ENCODE results near the gene DEAF1.

Gene DEAF1

GRCh38 chr11:707817-708420 lies 12.9 kb upstream of the DEAF1 start:
- TF ChIP-seq ZNF274 (IDR thresholded peaks at IDR 0.05; ENCODE audit: low read depth, low read length), result no peak
- H3K4me3 ChIP-seq (ENCODE audit: low read length), result no peak overlapping the region

GRCh38 chr11:706957-707816 lies 12.2 kb upstream of the DEAF1 start:
- peak overlapping the region; percentile 40; the same call in 1 of the 2 replicates for H3K4me3 ChIP-seq (ENCODE audit: low read length)
- no peak for TF ChIP-seq ZNF274 (IDR thresholded peaks at IDR 0.05; ENCODE audit: low read depth, low read length)

GRCh38 chr11:706439-706956 lies 11.5 kb upstream of the DEAF1 start:
- TF ChIP-seq ZNF274 (IDR thresholded peaks at IDR 0.05; ENCODE audit: low read depth, low read length), result no peak
- H3K4me3 ChIP-seq (ENCODE audit: low read length), result peak overlapping the region; percentile 40; the same call in 1 of the 2 replicates

GRCh38 chr11:705646-706438 lies 10.8 kb upstream of the DEAF1 start, which contains the start of gene EPS8L2:
Gene EPS8L2 (plus strand): TSS chr11:706231. CDS start chr11:709408, 3,177 bp downstream.
- H3K4me3 ChIP-seq (ENCODE audit: low read length), result peak within 1 kb of the TSS; percentile 40; the same call in 1 of the 2 replicates
- TF ChIP-seq ZNF274 (IDR thresholded peaks at IDR 0.05; ENCODE audit: low read depth, low read length), result no peak

DNA sequence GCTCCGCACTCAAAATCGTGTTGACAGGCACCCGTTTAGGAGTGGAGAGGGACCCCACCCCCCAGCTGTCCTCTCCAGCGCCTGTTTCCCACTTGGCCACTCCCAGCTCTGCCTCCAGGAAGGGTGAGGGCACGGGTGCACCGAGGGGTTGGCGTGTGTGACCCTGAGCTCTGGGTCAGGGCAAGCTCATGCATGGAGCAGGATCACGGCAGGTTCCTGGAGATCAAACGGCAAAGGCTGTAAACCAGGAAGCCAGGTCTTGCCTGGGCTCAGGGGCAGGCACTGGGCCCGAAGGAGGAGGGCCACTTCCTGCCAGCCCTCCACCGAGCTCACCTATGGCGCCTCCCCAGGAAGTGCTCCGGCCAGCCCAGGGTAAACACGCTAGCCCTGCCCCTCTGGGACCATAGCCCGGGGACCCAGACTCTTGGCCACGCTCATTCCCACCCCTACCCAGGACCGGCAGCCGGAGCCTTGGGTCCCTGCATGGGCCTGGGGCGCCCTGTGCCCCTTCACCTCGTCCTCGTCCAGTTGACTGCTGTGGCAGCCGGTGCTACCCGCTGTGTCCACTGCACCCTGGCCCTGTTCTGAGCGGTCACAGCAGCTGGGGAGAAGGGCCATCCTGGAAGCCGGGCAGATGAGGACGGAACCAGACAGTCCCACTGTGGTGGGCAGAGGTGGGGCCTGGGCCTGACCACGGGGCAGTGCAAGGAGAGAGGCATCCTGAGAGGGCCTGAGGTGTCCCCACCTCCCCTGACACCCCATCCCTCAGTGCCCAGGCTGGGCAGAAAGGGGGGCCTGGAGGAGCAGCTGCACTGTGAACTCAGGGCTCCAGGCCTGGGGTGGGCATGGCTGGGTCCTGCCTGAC lies 10.0 kb upstream of the DEAF1 start:
- no peak for TF ChIP-seq ZNF274 (IDR thresholded peaks at IDR 0.05; ENCODE audit: low read depth, low read length)
- no peak overlapping the region for H3K4me3 ChIP-seq (ENCODE audit: low read length)

- no peak overlapping the region for H3K4me3 ChIP-seq (ENCODE audit: low read length)
- TF ChIP-seq ZNF274 (IDR thresholded peaks at IDR 0.05; ENCODE audit: low read depth, low read length), result no peak
These were observed 9.2 kb upstream of the DEAF1 start for GRCh38 chr11:704228-704674.

- H3K4me3 ChIP-seq (ENCODE audit: low read length), result no peak overlapping the region
- no peak for TF ChIP-seq ZNF274 (IDR thresholded peaks at IDR 0.05; ENCODE audit: low read depth, low read length)
These were observed 8.5 kb upstream of the DEAF1 start for GRCh38 chr11:703506-703905.

- TF ChIP-seq ZNF274 (IDR thresholded peaks at IDR 0.05; ENCODE audit: low read depth, low read length), result no peak
- H3K4me3 ChIP-seq (ENCODE audit: low read length), result no peak overlapping the region
These were observed 7.7 kb upstream of the DEAF1 start for GRCh38 chr11:702462-703461.

- H3K4me3 ChIP-seq (ENCODE audit: low read length), result no peak overlapping the region
- no peak for TF ChIP-seq ZNF274 (IDR thresholded peaks at IDR 0.05; ENCODE audit: low read depth, low read length)
These were observed 6.9 kb upstream of the DEAF1 start for GRCh38 chr11:701741-702461.

GRCh38 chr11:699753-700152 lies 4.7 kb upstream of the DEAF1 start:
- H3K4me3 ChIP-seq (ENCODE audit: low read length), result no peak overlapping the region
- TF ChIP-seq ZNF274 (IDR thresholded peaks at IDR 0.05; ENCODE audit: low read depth, low read length), result no peak

- no peak overlapping the region for H3K4me3 ChIP-seq (ENCODE audit: low read length)
- no peak for TF ChIP-seq ZNF274 (IDR thresholded peaks at IDR 0.05; ENCODE audit: low read depth, low read length)
These were observed 4.1 kb upstream of the DEAF1 start for GRCh38 chr11:699116-699508.

Data from GM08714 (cell line).